Caco-2 (cell line): ENCODE measurements around the gene SREK1. TPM values are rescaled to one million over a fixed set of nuclear protein-coding genes. Genes with fewer than 3 reads are reported as not detected.

Source experiments
- Bru-seq: library from RNA; stranded (reverse); fragments of 400-500 nt; gene quantifications from one replicate; lab custom pipeline; 2021; lab: Mats Ljungman, UMichigan
- BruChase-seq, 2 experiments: library from RNA; stranded (reverse); fragments of 400-500 nt; gene quantifications; one replicate each; lab custom pipeline; 2021; lab: Mats Ljungman, UMichigan
- BruUV-seq: library from RNA; stranded (reverse); fragments of 400-500 nt; replicated peaks from 2 replicates; lab custom pipeline; 2021; lab: Mats Ljungman, UMichigan
- CTCF ChIA-PET: fragments of 300-600 bp; sonication (Branson Sonifier 250); formaldehyde crosslinking; loops from one replicate; lab custom pipeline; 2022; ENCODE audit warnings: antibody characterized with exemption; lab: Charles Lee
- POLR2A ChIA-PET: fragments of 300-600 bp; sonication (Branson Sonifier 250); formaldehyde crosslinking; loops from one replicate; lab custom pipeline; 2022; ENCODE audit warnings: antibody characterized with exemption; lab: Charles Lee
- DNase-seq, 2 experiments: peaks; one replicate each; pipeline versions ENCODE4 v3.0.0 to v3.0.0-alpha.2; 2020 to 2022
- H3K27me3 ChIP-seq: replicated peaks from 2 replicates; pipeline ENCODE4 v1.6.0; 2011; ENCODE audit warnings: low read length; ENCODE audit not compliant: control insufficient read depth, insufficient read depth
- H3K36me3 ChIP-seq: 2 replicates; pipeline ENCODE4 v1.5.1; 2011; ENCODE audit warnings: low read length; ENCODE audit not compliant: control insufficient read depth, insufficient read depth
- H3K4me1 ChIP-seq: fragments of 250-450 bp; sonication (Bioruptor Pico); 2 replicates; pipeline ENCODE4 v1.5.1; 2020; ENCODE audit warnings: mild to moderate bottlenecking
- H3K4me3 ChIP-seq: 2 replicates; pipeline ENCODE4 v1.5.1; 2011; ENCODE audit warnings: low read depth, mild to moderate bottlenecking, control low read depth, low read length
- H3K9me3 ChIP-seq: fragments of 250-450 bp; sonication (Bioruptor Pico); 2 replicates; pipeline ENCODE4 v1.5.1; 2020; ENCODE audit warnings: mild to moderate bottlenecking, moderate library complexity
- H3K27ac Mint-ChIP-seq: one replicate; pipeline ENCODE4 v1.8.0; 2022; ENCODE audit warnings: mixed read lengths; ENCODE audit not compliant: unreplicated experiment
- H3K27me3 Mint-ChIP-seq: one replicate; pipeline ENCODE4 v1.8.0; 2022; ENCODE audit warnings: mixed read lengths; ENCODE audit not compliant: insufficient read depth, unreplicated experiment
- H3K36me3 Mint-ChIP-seq: one replicate; pipeline ENCODE4 v1.8.0; 2022; ENCODE audit warnings: mild to moderate bottlenecking, mixed read lengths; ENCODE audit not compliant: insufficient read depth, unreplicated experiment
- H3K4me1 Mint-ChIP-seq: one replicate; pipeline ENCODE4 v1.8.0; 2022; ENCODE audit warnings: low read depth, mixed read lengths; ENCODE audit not compliant: unreplicated experiment
- H3K4me3 Mint-ChIP-seq: one replicate; pipeline ENCODE4 v1.8.0; 2022; ENCODE audit warnings: mild to moderate bottlenecking, moderate library complexity, mixed read lengths; ENCODE audit not compliant: unreplicated experiment
- H3K9me3 Mint-ChIP-seq: one replicate; pipeline ENCODE4 v1.8.0; 2022; ENCODE audit warnings: mixed read lengths; ENCODE audit not compliant: unreplicated experiment
- intact Hi-C: fragments of 100-400 bp; cut with micrococcal nuclease; formaldehyde crosslinking; loops from one replicate; pipeline ENCODE4 v1.10.0; 2022; ENCODE audit not compliant: unreplicated experiment
- long read RNA-seq: library from polyadenylated mRNA; stranded (forward); transcript quantifications from one replicate; pipeline ENCODE4 v2.0.0, GENCODE V29; 2022
- total RNA-seq: library from RNA; stranded (reverse); gene quantifications from 2 replicates; pipeline ENCODE4 v1.2.3, GENCODE V29; 2022
- TF ChIP-seq, protein P1 (sequence below), 2 experiments: fragments of 200-600 bp in 1 of 2; IDR thresholded peaks; 1 replicate in 1 of 2; 2 replicates in 1 of 2; pipeline versions ENCODE4 v1.5.1 to v1.8.0; 2011 to 2022; ENCODE audit warnings: antibody characterized with exemption in 1 of 2, control low read depth in 1 of 2, inconsistent platforms in 1 of 2, low read depth in 1 of 2, low read length in 1 of 2, mild to moderate bottlenecking in 1 of 2, moderate library complexity in 1 of 2; ENCODE audit not compliant: insufficient read depth in 1 of 2, severe bottlenecking in 1 of 2, unreplicated experiment in 1 of 2

The SREK1 gene, protein sequence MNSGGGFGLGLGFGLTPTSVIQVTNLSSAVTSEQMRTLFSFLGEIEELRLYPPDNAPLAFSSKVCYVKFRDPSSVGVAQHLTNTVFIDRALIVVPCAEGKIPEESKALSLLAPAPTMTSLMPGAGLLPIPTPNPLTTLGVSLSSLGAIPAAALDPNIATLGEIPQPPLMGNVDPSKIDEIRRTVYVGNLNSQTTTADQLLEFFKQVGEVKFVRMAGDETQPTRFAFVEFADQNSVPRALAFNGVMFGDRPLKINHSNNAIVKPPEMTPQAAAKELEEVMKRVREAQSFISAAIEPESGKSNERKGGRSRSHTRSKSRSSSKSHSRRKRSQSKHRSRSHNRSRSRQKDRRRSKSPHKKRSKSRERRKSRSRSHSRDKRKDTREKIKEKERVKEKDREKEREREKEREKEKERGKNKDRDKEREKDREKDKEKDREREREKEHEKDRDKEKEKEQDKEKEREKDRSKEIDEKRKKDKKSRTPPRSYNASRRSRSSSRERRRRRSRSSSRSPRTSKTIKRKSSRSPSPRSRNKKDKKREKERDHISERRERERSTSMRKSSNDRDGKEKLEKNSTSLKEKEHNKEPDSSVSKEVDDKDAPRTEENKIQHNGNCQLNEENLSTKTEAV
- 81.4 and 95.6 TPM in 2 replicates for total RNA-seq
- percentile 98 among the genes with signal in this experiment for Bru-seq, nascent RNA
- percentile 97 among the genes with signal in this experiment for BruChase-seq, experiment 1, labeled RNA remaining after a 2-hour chase
- percentile 96 among the genes with signal in this experiment for BruChase-seq, experiment 2, labeled RNA remaining after a 6-hour chase
- long read RNA-seq, full-length matches to known transcripts: 18 of 35 reads
- long read RNA-seq, partial matches to known transcripts: 2 of 35 reads
- long read RNA-seq, other reads (novel, unspliced or antisense): 15 of 35 reads

DNA sequence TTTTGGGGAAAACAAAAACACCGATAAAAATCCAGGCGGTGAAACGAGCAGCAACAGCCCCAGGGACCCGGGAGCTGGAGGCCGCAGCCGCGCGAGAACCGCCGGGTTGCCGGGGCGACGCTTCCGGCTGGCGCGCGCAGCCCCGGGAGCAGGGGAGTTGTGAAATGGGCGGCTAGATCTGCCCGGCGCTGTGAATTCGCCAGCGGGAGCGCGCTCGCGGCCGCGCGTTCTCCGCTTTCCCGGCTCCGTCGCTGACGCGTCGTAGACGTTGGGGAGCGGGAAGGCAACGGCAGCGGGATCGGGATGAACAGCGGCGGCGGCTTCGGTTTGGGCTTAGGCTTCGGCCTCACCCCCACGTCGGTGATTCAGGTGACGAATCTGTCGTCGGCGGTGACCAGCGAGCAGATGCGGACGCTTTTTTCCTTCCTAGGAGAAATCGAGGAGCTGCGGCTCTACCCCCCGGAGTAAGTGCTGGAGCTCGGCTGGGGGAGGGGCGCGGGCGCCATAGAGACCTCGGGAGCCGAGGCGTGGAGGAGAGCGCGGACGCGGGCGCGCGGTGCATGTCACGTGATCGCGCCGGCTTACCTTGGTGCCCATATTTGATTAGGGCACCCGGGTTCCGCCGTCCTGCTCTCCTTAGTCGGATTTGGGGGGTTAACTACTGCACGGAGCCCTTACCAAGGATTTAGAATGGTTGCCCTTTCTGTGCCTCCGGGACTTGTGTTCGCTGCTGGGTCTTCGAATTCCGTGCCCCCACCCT is at the start of gene SREK1:
TSS of gene SREK1 (plus strand) at position 227 of the 760 bp plus-strand sequence. CDS start at position 304, 77 bp downstream.
- peak within 1 kb of the TSS; percentile 87 for H3K4me3 Mint-ChIP-seq
- H3K27me3 ChIP-seq: no peaks in the 10 kb centered on the region
- intact Hi-C loops: loop anchor here (2.0 to 10.0 kb wide), 2 partner anchors 217 to 419 kb away; partner anchors contain the start of genes ERBIN, NLN and SGTB
- CTCF ChIA-PET: no interaction called here
- H3K36me3 ChIP-seq: no peaks in the 10 kb centered on the region
- TSS peak; percentile 35 for BruUV-seq
- POLR2A ChIA-PET: interaction anchor here (0.5 to 1.1 kb wide), 11 partner anchors 8 to 979 kb away, joined by 3 to 7 read pairs (median 3); partner anchors contain the start of genes CENPK, NLN and PPWD1
- peak; percentile 92 to 95 for DNase-seq
- H3K4me1 Mint-ChIP-seq: no peaks in the 10 kb centered on the region
- H3K36me3 Mint-ChIP-seq: peaks cover 16% of the 10 kb centered on the region
- TF ChIP-seq, protein P1, sequence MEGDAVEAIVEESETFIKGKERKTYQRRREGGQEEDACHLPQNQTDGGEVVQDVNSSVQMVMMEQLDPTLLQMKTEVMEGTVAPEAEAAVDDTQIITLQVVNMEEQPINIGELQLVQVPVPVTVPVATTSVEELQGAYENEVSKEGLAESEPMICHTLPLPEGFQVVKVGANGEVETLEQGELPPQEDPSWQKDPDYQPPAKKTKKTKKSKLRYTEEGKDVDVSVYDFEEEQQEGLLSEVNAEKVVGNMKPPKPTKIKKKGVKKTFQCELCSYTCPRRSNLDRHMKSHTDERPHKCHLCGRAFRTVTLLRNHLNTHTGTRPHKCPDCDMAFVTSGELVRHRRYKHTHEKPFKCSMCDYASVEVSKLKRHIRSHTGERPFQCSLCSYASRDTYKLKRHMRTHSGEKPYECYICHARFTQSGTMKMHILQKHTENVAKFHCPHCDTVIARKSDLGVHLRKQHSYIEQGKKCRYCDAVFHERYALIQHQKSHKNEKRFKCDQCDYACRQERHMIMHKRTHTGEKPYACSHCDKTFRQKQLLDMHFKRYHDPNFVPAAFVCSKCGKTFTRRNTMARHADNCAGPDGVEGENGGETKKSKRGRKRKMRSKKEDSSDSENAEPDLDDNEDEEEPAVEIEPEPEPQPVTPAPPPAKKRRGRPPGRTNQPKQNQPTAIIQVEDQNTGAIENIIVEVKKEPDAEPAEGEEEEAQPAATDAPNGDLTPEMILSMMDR (IDR thresholded peaks at IDR 0.05; ENCODE audit: insufficient read depth in 1 of 2, low read depth in 1 of 2, low read length in 1 of 2, severe bottlenecking in 1 of 2, unreplicated experiment in 1 of 2): no peak
- H3K27ac Mint-ChIP-seq: peak within 1 kb of the TSS; percentile 99
- H3K9me3 ChIP-seq: no peaks in the 10 kb centered on the region
- H3K4me3 ChIP-seq: peak within 1 kb of the TSS; percentile 67
- no peaks in the 10 kb centered on the region for H3K9me3 Mint-ChIP-seq
- H3K27me3 Mint-ChIP-seq: peaks cover 6% of the 10 kb centered on the region
- peaks cover 9% of the 10 kb centered on the region; the same call in 1 of the 2 replicates for H3K4me1 ChIP-seq

DNA sequence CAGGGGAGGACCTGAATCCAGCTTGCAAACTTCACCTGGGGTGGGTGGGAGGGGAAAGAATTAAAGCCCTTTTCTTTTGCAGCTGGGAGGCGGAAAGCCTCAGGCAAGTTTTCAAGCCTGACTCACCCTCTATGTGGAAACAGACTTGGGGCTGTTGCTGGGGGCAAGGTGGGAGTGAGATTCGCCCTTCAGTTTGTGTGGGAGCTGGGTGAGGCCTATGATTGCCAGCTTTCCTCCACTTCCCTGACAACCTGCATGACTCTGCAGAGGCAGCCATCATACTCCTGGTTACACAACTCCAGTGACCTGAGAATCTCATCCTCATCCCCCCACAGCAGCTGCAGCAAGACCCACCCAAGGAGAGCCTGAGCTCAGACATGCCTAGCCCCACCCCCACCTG is 43.2 kb upstream of the SREK1 start:
- H3K27me3 Mint-ChIP-seq: no peaks in the 10 kb centered on the region
- POLR2A ChIA-PET: no interaction called here
- CTCF ChIA-PET: no interaction called here
- H3K27me3 ChIP-seq: no peaks in the 10 kb centered on the region
- peaks cover 7% of the 10 kb centered on the region for H3K9me3 ChIP-seq
- intact Hi-C loops: no loop called here
- H3K4me3 ChIP-seq: no peak overlapping the region
- TF ChIP-seq, protein P1 (IDR thresholded peaks at IDR 0.05; ENCODE audit: insufficient read depth in 1 of 2, low read depth in 1 of 2, low read length in 1 of 2, severe bottlenecking in 1 of 2, unreplicated experiment in 1 of 2): no peak
- H3K4me3 Mint-ChIP-seq: no peak overlapping the region
- peaks cover 6% of the 10 kb centered on the region for H3K36me3 Mint-ChIP-seq
- no peak overlapping the region for H3K27ac Mint-ChIP-seq
- no TSS peak for BruUV-seq
- H3K4me1 ChIP-seq: no peaks in the 10 kb centered on the region
- H3K4me1 Mint-ChIP-seq: no peaks in the 10 kb centered on the region
- no peaks in the 10 kb centered on the region for H3K36me3 ChIP-seq
- peaks cover 47% of the 10 kb centered on the region for H3K9me3 Mint-ChIP-seq
- no peak for DNase-seq
